Suppressor macrophage (primary cell): ENCODE results near the gene CEBPG.
A peak's percentile ranks its signal among the peaks of the same experiment; 100 is the strongest.

Experiments used
- DNase-seq, 4 experiments: peaks; one replicate each; pipeline ENCODE4 v3.0.0-alpha.2; 2020 to 2022

Gene CEBPG

DNA sequence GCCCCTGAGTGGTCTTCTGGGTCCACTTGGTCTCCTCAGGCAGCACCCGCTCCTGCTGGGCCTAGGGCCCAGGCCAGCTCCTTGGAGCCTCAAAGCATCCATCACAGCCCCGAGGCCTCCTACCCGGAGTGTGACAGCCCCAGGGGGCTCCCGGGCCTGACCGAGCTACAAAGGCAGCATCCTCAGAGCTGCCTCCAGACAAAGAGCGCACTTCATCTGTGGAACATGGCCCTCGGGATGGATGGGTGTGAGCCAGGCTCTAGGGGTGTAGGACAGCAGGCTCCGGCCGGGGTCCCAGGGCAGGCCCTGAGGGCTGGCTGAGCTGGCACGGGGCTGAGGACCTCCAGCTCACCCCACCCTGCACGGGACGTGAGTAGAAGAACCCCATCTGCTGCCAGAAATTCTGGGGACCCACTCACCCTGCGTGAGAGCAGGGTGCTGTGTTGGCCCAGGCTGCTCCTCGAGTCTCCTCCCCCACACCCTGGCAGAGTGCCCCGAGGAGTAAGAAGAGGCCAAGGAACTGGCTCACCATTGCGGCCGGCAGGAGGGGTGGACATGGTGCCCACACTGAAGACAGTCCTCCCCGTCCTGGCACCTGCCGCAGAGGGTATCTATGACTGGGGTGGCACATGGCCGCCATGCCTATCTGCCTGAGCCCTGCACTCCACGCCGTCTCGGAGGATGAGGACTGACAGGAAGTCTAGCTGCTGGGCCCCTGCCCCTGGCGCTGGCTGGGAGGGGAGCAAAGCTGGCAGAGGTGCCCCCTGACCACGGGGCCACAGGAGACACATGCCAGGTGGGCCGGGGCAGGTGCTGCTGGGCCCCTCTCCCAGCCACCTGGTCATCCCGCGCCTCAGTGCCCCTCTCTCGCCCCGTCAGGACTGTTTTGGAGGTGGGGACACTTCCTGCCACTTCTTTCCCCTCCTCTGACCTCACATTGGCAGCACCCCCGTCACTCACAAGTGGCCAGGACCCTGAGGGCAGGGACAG is 22.3 kb downstream of the CEBPG start:
- no peak for DNase-seq

DNA sequence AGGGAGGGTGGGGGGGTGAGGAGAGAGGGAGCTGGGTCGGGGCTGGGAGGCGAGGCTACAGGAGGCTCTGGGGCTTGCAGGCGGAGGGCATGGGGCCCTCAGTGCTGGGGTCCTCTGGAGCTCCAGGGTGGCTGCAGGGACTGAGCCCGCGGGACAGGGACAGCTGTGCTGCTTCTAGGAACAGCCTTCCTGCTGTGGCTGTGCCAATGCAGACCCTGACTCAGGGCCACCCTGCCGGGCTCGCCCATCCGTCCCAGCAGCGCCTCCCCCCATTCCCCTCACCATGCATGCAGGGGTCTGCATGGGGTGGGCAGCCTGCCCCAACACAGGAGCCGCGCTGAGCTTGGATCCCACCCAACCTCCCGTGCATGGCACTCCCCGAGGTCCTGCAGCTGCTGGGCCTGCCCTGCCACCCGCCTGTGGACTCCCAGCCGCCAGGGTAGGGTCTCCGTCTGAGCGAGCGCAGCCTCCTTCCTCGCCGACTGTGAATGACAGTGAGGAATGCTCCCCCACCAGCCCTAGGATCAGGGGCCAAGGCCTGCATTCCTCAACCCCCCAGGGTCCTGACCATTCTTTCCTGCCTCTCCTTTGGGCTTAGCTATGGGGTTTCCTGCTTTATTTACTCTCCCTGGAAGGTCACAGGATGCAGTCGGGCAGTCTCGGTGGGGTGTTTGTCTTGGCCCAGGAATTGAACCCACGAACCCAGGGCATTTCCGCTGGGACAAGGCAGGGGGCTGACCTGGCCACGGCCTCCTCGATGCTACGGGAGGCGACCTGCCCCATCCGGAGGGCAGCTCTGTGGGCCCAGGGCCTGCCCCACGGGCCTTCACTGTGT is 23.4 kb downstream of the CEBPG start:
- no peak for DNase-seq

DNA sequence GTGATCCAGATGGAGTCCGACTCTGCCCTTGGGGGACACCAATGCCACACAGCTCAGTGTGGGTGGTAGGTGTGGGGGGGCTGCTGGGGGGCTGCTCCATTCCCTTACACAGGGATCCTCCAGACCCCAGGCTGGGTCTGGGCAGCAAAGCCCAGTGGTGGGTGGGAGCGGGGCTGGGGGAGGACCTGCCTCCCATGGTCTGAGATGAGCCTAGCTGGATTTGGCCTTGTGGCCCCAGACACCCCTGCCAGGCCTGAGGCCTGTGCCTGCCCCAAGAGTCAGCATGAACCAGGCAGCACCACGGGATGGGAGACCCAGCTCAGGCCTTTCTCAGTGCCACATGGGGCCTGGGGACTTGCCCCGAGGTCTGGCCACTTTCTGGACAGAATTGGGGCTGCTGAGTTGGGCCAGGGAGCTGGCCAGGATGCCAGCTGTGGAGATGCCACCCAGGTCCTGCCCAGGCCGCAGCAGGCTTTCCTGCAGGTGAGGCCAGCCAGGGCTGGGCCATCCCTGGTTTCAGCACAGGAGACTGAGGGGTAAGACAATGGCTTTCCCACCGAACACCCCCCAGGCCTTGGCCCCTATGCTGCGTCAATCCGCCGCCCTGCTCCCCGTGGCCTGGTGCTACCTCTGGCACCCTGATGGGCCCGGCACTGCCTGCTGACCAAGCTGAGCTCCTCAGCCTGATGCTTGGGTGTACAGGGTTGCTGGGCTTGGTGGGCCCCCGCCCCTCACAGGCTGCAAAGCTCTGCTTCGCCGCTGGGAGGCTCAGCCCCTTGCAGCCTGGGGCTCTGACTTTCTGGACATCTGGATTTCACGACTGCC is 24.2 kb downstream of the CEBPG start:
- no peak for DNase-seq

DNA sequence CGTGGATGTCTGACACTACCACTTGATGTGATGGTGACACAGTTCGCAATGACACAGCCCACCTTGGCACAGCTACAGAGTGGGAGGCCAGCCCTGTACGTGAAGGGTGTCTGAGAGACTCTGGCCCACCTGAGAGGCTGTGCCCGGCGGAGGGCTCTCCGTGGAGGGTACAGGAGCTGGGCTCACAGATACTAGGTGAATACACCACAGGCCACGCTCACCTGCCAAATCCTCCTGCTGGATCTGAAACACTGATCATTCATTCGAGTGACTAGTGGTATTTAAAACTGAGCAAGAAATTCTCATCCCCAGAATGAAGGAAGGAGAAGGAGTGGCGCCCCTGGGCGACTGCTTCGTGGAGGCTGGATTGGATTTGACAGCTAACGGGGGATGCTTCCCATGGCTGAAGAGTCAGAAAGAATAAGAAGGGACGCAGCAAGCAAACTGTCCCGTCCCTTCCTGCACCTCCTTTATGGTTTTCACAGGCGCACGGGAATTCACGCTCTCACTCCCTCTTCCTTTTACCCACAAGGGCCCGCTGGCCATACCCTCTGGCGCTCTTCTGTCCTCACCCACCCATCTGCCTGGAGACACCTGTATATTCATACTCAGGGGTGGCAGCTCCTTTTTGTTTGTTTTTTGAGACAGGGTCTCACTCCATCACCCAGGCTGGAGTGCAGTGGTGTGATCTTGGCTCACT is 25.0 kb downstream of the CEBPG start:
- DNase-seq = no peak

DNA sequence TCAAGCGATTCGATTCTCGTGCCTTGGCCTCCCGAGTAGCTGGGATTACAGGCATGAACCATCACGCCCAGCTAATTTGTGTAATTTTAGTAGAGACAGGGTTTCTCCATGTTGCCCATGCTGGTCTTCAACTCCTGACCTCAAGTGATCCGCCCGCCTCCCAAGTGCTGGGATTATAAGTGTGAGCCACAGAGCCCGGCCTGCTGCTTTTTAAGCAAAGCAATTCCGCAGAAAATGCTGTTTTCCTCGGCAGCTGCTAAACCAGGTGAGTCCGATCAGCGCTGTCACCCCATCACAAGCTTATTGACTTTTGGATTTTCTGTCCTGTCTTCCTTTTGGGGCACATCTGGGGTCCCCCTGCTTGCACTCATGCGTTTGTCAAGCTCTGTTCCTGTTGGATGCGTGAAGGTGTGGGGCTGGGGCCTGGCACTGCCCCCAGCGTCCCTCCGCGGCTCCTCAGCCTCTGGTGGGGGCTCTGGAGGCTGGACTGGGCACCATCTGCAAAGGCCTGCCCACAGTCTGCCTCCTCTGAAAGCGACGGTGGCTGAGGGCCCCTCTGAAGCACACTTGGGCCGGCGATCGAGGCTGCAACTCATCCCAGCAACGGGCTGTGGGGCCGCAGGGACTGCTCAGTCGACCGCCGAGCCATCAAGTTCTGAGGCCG is 25.7 kb downstream of the CEBPG start:
- DNase-seq = no peak

DNA sequence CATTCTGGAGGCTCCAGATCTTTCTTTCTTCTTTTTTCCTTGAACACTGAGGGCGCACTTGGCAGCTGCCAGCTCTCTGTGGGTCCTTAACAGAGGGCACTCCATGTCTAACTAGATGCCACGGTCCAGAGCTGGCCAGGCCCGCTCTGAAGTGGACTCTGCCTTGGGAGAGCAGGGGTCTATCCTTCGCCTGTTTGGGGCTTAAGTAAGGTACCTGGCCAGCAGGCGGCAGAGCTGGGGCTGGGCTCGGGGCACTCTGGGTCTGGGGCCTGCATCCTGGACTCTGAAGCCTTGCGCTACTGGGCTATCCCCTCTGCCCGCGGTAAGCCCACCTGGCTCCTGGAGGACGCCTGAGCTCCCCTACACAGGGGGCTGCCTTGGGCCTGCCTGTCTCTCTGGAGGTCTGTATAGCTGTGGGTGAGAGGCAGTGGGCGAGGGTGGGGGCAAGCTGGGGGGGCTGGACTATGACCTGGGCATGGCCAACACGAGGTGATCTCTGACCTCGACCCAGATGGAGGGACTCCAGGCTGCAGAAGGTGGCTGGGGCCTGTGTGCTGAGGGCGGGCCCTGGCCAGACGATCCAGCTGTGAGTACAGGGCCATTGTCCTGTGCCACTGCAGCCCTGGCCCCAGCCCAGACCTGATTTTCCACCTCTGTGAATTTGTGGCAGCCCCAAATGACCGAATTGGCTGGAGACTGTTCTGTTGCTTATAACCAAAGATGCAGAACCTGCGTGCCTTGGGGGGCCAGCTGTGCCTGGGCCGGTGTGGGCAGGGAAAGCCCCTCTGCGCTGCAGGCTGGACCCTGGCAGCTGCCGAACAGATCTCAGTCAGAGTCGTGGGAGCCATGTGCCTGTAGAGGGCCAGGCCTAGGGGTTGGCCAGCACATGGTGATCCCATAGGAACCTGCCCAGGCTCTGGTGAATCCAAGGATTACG is 26.5 kb downstream of the CEBPG start:
- DNase-seq = no peak

DNA sequence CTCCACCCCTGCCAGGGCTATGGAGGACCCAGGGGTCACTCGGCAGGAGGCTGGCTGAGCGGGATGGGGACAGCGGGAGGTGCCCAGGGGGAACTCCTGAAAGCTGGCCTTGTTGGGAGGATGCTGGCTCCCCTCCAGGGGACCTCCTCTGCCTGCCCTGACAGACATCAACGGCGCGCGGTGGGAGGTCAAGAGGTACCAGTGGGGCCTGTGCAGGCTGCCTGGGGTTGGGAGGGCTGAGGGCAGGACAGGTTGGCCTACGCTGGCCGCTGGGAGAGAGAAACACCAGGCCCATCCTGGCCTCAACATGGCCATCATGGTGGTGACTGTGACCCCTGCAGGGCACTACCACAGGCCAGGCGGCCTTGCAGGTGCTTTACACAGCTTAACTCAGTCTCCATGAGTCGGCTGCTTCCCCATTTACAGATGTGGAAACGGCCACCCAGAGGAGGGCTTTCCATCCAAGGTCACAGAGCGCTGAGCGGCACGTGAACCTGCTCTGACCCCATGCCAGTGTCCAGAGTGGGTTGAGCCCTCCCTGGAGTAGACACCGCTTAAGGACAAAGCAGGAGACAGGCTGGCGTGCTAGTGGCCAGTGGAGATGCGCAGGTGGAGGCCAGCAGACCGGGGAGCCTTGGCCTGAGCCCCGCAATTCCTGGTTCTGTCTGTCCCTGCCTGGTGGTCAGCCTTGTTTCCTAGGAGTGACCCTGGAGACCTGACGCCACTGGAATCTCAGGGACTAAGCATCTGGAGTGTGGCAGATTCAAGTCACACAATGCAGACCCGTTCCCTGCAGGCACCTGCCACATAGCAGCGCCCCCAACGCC is 27.6 kb downstream of the CEBPG start:
- no peak for DNase-seq

DNA sequence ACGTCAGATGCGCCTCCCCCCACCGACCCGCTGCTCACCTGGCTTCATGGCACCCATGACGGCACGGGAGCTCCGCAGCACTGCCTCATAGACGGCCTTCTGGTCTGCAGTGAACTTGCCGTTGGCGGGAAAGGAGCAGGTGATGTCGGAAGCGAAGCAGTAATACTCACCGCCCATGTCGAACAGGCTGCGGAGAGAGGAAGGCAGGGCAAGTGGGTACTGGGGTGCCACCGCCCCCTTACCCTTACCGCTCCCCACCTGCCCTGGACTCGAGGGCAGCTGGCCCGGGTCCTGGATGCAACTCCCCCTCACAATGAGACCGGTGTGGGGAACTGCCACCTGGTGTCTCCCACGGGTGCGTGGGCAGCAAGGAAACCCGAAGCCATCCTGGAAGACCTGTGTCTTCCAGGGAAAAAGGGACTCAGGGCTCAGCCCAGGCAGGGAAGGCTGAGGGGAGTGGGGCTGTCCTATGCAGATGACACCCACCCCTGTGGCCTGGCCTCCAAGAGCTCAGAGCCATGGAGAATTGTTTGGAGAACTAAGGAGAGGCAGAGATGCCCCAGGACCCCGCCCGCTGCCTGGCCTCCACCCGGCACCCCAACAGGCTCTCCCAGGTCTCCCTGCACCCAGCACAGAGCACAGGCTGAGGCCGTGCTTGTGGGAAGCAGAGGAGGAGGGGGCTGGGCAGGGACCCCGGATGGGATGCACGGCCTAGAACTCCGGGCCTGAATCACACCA is 28.3 kb downstream of the CEBPG start:
- no peak for DNase-seq

DNA sequence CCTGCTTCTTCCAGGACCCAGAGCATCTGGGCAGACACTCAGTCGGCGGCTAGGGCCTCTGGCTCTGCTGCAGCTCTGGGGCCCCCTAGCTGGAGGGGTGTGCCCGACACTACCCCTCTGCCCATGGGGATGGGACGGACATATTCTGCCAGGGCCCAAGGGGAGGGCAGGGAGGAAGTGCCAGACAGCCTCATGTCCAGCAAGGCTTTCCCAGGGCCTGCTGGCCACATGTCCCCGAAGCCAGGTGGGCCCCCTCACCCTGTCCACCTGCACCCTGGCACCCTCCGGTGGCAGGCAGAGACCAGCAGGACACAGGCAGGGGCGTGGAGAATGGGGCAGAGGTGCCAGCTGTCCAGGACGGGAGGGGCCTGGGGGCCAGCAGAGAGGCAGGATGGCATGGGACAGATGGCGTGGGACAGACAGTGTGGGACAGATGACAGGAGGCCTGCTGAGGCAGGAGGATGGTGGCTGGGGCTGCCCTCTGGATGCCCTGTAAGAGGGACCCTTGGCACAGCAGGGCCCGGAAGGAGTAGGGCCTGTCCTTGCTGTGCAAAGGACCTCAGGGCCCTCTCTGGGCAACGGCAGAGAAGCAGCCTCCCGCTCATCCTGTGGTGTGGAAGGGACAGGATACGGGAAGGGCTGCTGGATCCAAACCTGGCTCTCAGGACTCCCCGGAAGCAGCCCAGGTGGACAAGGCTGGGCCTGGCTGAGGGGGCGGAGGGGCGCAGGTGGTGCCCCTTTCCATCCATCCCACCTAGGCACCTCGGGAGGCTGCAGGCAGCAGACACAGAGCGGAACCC is 29.1 kb downstream of the CEBPG start:
- DNase-seq = no peak

DNA sequence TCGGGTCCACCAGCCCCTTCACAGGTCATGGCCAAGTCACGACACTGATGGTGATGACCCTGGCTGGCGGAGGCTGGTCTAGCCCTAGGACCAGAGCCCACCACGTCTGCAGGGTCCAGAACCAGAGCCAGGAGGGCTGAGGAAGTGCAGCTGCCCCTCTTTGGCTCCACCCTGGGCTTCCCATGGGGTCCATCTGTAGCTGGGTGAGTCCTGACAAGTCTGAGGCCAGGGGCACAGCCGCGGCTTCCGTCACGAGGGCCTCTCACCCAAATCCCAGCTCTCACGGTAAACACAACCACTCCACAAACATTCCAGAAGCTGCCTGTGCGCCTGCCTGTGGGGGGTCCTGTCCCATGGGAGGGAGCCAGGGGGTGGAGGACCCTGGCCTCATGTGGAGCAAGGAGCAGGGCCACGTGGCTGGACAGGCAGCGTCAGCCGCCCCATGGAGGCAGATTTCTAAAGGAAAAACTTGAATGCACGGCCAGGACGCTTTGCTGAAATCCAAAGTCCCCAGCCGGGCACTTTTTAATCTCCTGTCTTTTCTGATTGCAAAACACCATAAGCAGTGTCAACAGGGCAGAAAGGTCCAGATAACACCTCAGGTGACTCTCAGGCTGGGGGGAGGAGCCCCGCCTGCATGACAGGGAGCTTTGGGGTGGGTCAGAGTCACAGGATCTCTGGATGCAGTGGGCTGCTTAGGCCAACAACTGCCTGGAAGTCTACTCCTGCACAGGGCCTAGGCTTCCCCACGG is 29.9 kb downstream of the CEBPG start:
- DNase-seq = peak in 1 of 4 experiments; percentile 10

DNA sequence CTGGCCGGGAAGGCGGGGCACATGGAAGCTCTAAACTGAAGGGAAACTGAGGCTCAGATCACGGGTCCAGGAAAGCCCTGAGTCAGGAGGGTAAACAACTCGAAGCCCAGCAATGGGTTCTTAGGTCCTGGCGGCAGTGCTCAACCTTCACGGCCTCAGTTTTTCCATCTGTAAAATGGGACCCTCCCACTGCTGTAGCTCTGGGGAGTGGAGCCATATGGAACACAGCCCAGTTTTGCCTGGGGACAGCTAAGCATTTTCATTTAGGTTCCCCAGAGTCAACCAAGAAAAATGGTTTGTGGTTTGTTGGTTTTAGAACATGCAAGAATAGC is 30.4 kb downstream of the CEBPG start:
- DNase-seq = no peak

DNA sequence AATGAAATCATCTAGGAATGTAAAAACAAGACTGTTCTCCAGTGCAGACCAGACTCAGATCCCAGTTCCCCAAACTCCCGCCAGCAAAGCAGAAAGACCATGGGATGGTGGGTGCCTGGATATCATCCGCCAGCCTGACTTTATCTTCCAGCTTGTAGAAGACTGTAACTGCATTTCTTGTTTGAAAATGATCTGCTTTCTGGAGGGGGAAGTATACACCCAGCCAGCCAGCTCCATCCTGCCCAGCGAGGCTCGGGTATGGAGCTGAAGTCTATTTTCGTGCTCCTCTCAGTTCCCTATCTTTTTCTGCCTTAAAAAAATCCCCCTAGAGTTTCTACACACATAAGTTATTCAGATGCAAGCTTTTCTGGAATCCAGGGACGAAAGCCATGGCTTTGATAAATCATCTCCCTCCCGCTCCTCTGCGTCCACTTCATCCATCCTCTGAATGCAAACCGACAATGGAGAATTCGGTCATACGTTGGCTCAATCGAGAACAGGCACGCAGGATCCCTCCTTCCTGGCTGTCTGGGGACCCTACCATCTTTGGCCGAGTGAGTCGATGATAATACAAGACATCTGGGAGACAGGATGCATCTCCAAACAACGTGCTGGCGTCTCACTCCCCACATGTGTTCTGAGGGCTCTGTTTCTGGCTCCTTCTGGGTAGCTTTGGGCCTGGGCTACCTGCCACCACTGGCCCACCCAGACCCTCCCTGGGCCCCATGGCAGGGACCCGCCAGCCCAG is 31.2 kb downstream of the CEBPG start:
- DNase-seq = peak; percentile 42 to 75 (median 63)

DNA sequence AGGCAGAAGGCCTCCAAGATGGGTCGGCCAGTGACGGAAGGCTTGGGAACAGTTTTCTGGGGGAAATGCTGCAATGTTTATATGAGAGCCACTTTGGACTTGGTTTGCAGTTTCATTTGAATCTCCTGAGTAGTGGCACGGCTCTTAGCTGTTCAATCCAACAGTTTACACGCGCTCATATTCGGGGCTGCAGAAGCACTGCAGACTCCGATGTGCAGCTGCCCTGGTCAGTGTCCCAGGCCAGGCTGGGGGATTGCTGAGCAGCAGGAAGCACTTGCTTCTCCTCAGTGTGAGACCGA is 31.7 kb downstream of the CEBPG start:
- no peak for DNase-seq

DNA sequence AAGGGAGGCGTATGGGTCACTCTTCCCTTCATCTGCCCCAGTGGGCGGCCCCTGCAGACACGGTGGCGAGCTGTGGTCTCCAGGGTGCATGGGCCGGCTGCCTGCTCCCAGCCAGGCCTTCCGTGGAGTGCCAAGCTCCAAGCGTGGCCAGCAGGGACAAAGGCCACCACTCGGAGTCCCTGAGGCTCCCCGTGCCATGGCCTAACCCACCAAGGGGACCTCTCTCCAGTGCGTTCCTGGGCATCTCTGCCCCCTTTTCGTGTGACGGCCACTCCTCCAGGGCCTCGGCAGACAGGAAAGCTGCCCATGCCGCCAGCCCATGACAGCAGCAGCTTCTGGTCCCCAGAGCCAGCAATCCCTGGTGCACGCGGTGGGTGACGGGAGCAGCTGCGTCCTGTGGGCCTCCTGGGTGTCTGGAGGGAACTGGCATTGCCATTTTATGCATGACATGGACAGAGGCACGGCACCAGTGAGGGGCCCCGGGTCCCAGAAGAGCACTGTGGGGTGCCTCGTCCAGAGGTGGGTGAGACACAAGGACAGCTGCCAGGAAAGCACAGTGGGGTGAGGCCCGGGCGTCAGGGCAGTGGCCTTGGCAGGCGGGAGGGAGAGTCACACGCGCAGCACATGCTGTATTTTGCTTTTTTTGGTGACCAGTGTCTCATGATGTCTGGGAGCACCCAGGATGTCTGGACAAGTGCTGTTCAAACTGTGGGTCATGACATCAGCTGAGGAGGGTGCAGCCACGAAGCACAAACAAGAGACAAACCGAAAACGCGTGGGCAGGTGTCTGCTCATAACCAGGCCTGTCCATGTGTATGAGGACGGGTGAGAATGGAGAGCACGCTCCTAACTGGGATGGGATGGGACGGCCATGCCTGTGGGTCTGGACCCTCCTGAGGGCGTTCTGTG is 32.3 kb downstream of the CEBPG start:
- peak; percentile 45 to 74 (median 66) for DNase-seq

DNA sequence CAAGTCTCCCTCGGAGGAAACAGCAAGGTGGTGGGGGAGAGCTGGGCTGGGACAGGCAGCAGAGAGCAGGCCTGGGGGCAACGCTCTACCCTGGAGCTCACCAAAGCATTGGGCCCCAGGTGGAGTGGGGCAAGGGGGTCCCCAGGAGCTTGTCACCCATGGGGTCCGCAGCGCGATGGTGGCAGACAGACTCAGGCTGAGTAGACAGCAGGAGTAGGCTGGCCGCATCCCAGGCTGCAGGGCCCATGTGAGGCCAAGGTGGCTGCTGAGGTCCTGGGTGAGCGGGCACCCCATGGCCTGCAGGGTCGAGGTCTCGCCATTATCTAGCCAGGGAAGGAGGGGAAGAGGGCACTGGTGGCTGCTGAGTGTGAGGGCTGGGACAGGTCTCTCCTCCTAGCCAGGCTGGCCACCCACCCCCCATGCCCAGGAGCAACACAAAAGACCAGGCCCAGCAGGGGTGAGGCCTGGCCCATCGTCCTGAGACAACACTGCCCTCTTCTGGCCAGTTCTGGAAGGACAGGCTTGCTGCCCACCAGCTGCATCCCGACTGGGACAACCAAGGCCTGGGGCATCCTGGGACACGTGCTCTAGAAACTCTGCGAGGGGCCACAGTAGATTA is 33.1 kb downstream of the CEBPG start:
- DNase-seq = peak; percentile 71 to 87 (median 82)
